SK-N-SH (cell line): ENCODE measurements around the gene OR2B3. TPM values are rescaled to one million over a fixed set of nuclear protein-coding genes. Genes with fewer than 3 reads are reported as not detected.

Source experiments
- CTCF ChIA-PET: fragments of 300-600, 350-600 bp; formaldehyde crosslinking; extraction: SDS; loops from one replicate; lab custom pipeline; 2021; lab: Yijun Ruan, JAX
- POLR2A ChIA-PET: fragments of 350-600 bp; sonication (Branson Sonifier 250); formaldehyde crosslinking; extraction: SDS; loops from one replicate; lab custom pipeline; 2020; ENCODE audit warnings: antibody characterized with exemption, inconsistent platforms; lab: Yijun Ruan, JAX
- DNase-seq: peaks from one replicate; pipeline ENCODE4 v3.0.0; 2012
- H2AFZ ChIP-seq: fragments of 200-600 bp; sonication (generic); 2 replicates; pipeline ENCODE4 v1.8.1; 2016; ENCODE audit warnings: antibody characterized with exemption, mild to moderate bottlenecking, low read depth
- H3F3A ChIP-seq: fragments of 200-600 bp; sonication (generic); replicated peaks from 2 replicates; pipeline ENCODE3; 2016; ENCODE audit warnings: antibody characterized with exemption, mild to moderate bottlenecking; ENCODE audit not compliant: insufficient read depth
- H3K27ac ChIP-seq, 2 experiments: fragments of 200-500 bp in 1 of 2; fragments of 200-600 bp in 1 of 2; sonication (Bioruptor generic) in 1 of 2; sonication (generic), shearing (Covaris generic) in 1 of 2; 2 replicates each; pipeline versions ENCODE4 v1.5.1 to v1.6.1; 2014 to 2016; ENCODE audit warnings: low read depth in 2 of 2, inconsistent platforms in 1 of 2, low read length in 1 of 2, mild to moderate bottlenecking in 1 of 2, mixed read lengths in 1 of 2
- H3K27me3 ChIP-seq: fragments of 200-600 bp; sonication (generic), shearing (Covaris generic); 2 replicates; pipeline ENCODE4 v1.6.1; 2016; ENCODE audit warnings: mixed run types; ENCODE audit not compliant: insufficient read depth
- H3K36me3 ChIP-seq, 2 experiments: fragments of 200-500 bp in 1 of 2; fragments of 200-600 bp in 1 of 2; sonication (Bioruptor generic) in 1 of 2; sonication (generic) in 1 of 2; replicated peaks in 1 of 2; 2 replicates each; pipeline versions ENCODE3 to v1.5.1; 2014 to 2016; ENCODE audit warnings: low read length in 1 of 2, mild to moderate bottlenecking in 1 of 2; ENCODE audit not compliant: insufficient read depth in 2 of 2, control insufficient read depth in 1 of 2
- H3K4me1 ChIP-seq, 2 experiments: fragments of 200-500 bp in 1 of 2; fragments of 200-600 bp in 1 of 2; sonication (Bioruptor generic) in 1 of 2; sonication (generic), shearing (Covaris generic) in 1 of 2; 2 replicates each; pipeline versions ENCODE4 v1.5.1 to v1.6.1; 2014 to 2016; ENCODE audit warnings: low read depth in 1 of 2, low read length in 1 of 2, mixed run types in 1 of 2; ENCODE audit not compliant: insufficient read depth in 2 of 2, control insufficient read depth in 1 of 2
- H3K4me2 ChIP-seq: fragments of 200-600 bp; sonication (generic), shearing (Covaris generic); 2 replicates; pipeline ENCODE4 v1.6.1; 2017; ENCODE audit warnings: mixed run types
- H3K4me3 ChIP-seq, 2 experiments: fragments of 200-500 bp in 1 of 2; fragments of 200-600 bp in 1 of 2; sonication (Bioruptor generic) in 1 of 2; sonication (generic), shearing (Covaris generic) in 1 of 2; 2 replicates each; pipeline versions ENCODE4 v1.5.1 to v1.8.1; 2014 to 2016; ENCODE audit warnings: low read depth in 2 of 2, inconsistent platforms in 1 of 2, low read length in 1 of 2, mild to moderate bottlenecking in 1 of 2, mixed read lengths in 1 of 2, moderate library complexity in 1 of 2
- H3K79me2 ChIP-seq: fragments of 200-600 bp; sonication (generic); 2 replicates; pipeline ENCODE4 v1.8.1; 2017; ENCODE audit warnings: mild to moderate bottlenecking; ENCODE audit not compliant: insufficient read depth
- H3K9ac ChIP-seq: fragments of 200-600 bp; sonication (generic); 2 replicates; pipeline ENCODE4 v1.6.1; 2017; ENCODE audit warnings: mixed run types
- H3K9me2 ChIP-seq: fragments of 200-600 bp; sonication (generic); 2 replicates; pipeline ENCODE4 v1.6.1; 2017; ENCODE audit warnings: mixed run types
- H3K9me3 ChIP-seq: fragments of 200-600 bp; sonication (generic); 2 replicates; pipeline ENCODE4 v1.6.1; 2017; ENCODE audit warnings: mixed run types, mild to moderate bottlenecking, moderate library complexity
- H4K20me1 ChIP-seq: fragments of 200-600 bp; sonication (generic); 2 replicates; pipeline ENCODE4 v1.6.1; 2017; ENCODE audit warnings: mild to moderate bottlenecking, mixed run types; ENCODE audit not compliant: insufficient read depth
- FOXJ3 ChIP-seq: sonication (generic); formaldehyde crosslinking; IDR thresholded peaks from 2 replicates; pipeline ENCODE4 v1.5.1; 2020; ENCODE audit warnings: mild to moderate bottlenecking, missing genetic modification reagents
- FOXM1 ChIP-seq: IDR thresholded peaks from 2 replicates; pipeline ENCODE4 v1.4.0; 2012; ENCODE audit warnings: low read depth, mild to moderate bottlenecking
- IRF3 ChIP-seq: fragments of 150-350 bp; IDR thresholded peaks from 2 replicates; pipeline ENCODE4 v1.6.1; 2016; ENCODE audit warnings: mild to moderate bottlenecking, low read depth, low read length
- JUND ChIP-seq: IDR thresholded peaks from 2 replicates; pipeline ENCODE4 v1.4.0; 2012
- MEF2A ChIP-seq: IDR thresholded peaks from 2 replicates; pipeline ENCODE4 v1.4.0; 2012; ENCODE audit warnings: low read depth, borderline replicate concordance
- MXI1 ChIP-seq: IDR thresholded peaks from 2 replicates; pipeline ENCODE4 v1.6.1; 2012; ENCODE audit warnings: mild to moderate bottlenecking, low read depth, low read length, improper control_type of control experiment
- POLR2AphosphoS5 ChIP-seq: IDR thresholded peaks from 2 replicates; pipeline ENCODE4 v1.6.1; 2012; ENCODE audit warnings: low read depth, low read length
- REST ChIP-seq: IDR thresholded peaks from 2 replicates; pipeline ENCODE4 v1.6.1; 2012; ENCODE audit warnings: mild to moderate bottlenecking, low read depth, low read length, moderate library complexity
- RFX5 ChIP-seq: IDR thresholded peaks from 2 replicates; pipeline ENCODE4 v1.6.1; 2012; ENCODE audit warnings: mild to moderate bottlenecking, improper control_type of control experiment, low read length
- RXRA ChIP-seq: IDR thresholded peaks from 2 replicates; pipeline ENCODE4 v1.4.0; 2012; ENCODE audit warnings: low read depth, mild to moderate bottlenecking, borderline replicate concordance
- TAF1 ChIP-seq: IDR thresholded peaks from 2 replicates; pipeline ENCODE4 v1.6.1; 2012; ENCODE audit warnings: low read depth, mild to moderate bottlenecking, low read length, moderate library complexity, borderline replicate concordance
- TCF12 ChIP-seq: IDR thresholded peaks from 2 replicates; pipeline ENCODE4 v1.4.0; 2012
- TEAD4 ChIP-seq: IDR thresholded peaks from 2 replicates; pipeline ENCODE4 v1.4.0; 2012; ENCODE audit warnings: mild to moderate bottlenecking, borderline replicate concordance; ENCODE audit not compliant: insufficient read depth
- USF1 ChIP-seq: IDR thresholded peaks from 2 replicates; pipeline ENCODE4 v1.4.0; 2012; ENCODE audit warnings: low read depth, borderline replicate concordance
- USF2 ChIP-seq: fragments of 150-350 bp; IDR thresholded peaks from 2 replicates; pipeline ENCODE4 v1.6.1; 2017; ENCODE audit warnings: antibody characterized with exemption, low read length, low read depth, borderline replicate concordance
- WGBS: methylation state at CpG from one replicate; pipeline ENCODE4 v1.1.6; 2017; ENCODE audit warnings: low lambda C conversion rate; 5-methylcytosine and 5-hydroxymethylcytosine counted together
- polyA plus RNA-seq, 3 experiments: library from polyadenylated mRNA; depleted of rRNA; stranded (reverse); fragments of >200 nt; gene quantifications; 2 replicates each; pipeline ENCODE4 v1.2.3, GENCODE V29; 2012
- TF ChIP-seq, protein P1 (sequence below): IDR thresholded peaks from 2 replicates; pipeline ENCODE4 v1.4.0; 2012; ENCODE audit warnings: low read depth, borderline replicate concordance

OR2B3 gene
- polyA plus RNA-seq, 1 of the 3 experiments (the other 2 are of a cell fraction) = not detected

GRCh38 chr6:29045075-29045474 lies 42.0 kb downstream of the OR2B3 start, which contains the start of gene OR2W1:
TSS of gene OR2W1 (minus strand) at chr6:29045175. CDS start at chr6:29045175, 0 bp downstream.
- H3F3A ChIP-seq = no peaks in the 10 kb centered on the region
- H3K4me2 ChIP-seq = no peak within 1 kb of the TSS
- 3% methylated on average over 1 of the region's 1 CpG for WGBS
- H3K4me3 ChIP-seq = no peak within 1 kb of the TSS
- H3K4me1 ChIP-seq = no peaks in the 10 kb centered on the region
- H4K20me1 ChIP-seq = no peaks in the 10 kb centered on the region
- no peaks in the 10 kb centered on the region for H3K9me2 ChIP-seq
- DNase-seq = no peak
- H3K27me3 ChIP-seq = no peaks in the 10 kb centered on the region
- H3K9me3 ChIP-seq = no peaks in the 10 kb centered on the region
- no peaks in the 10 kb centered on the region for H3K79me2 ChIP-seq
- H3K9ac ChIP-seq = no peak within 1 kb of the TSS
- H3K27ac ChIP-seq = no peak within 1 kb of the TSS
- ChIA-PET CTCF (no interaction called here), POLR2A (no interaction called here)
- no peak within 1 kb of the TSS for H2AFZ ChIP-seq
- no peaks in the 10 kb centered on the region for H3K36me3 ChIP-seq
- TF ChIP-seq MEF2A (no peak), TEAD4 (no peak), REST (no peak), USF1 (no peak), JUND (no peak), IRF3 (no peak), FOXM1 (no peak), FOXJ3 (CRISPR knock-in tag) (no peak), POLR2AphosphoS5 (no peak), MXI1 (no peak), RFX5 (no peak), USF2 (no peak), RXRA (no peak), TCF12 (no peak), TAF1 (no peak)
- TF ChIP-seq, protein P1, sequence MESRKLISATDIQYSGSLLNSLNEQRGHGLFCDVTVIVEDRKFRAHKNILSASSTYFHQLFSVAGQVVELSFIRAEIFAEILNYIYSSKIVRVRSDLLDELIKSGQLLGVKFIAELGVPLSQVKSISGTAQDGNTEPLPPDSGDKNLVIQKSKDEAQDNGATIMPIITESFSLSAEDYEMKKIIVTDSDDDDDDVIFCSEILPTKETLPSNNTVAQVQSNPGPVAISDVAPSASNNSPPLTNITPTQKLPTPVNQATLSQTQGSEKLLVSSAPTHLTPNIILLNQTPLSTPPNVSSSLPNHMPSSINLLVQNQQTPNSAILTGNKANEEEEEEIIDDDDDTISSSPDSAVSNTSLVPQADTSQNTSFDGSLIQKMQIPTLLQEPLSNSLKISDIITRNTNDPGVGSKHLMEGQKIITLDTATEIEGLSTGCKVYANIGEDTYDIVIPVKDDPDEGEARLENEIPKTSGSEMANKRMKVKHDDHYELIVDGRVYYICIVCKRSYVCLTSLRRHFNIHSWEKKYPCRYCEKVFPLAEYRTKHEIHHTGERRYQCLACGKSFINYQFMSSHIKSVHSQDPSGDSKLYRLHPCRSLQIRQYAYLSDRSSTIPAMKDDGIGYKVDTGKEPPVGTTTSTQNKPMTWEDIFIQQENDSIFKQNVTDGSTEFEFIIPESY = no peak

Other genes with a start within 250 kb of the OR2B3 start
- 43.8 and 67.4 TPM in 2 replicates for gene TRIM27, start 163.3 kb downstream of the OR2B3 start, polyA plus RNA-seq (2012; rRNA removed)
- gene ZNF311, start 82.0 kb downstream of the OR2B3 start, polyA plus RNA-seq (2012; rRNA removed) = 0.16 and 0.21 TPM in 2 replicates
- not detected in 2 replicates for gene OR2W1, start 42.1 kb downstream of the OR2B3 start, polyA plus RNA-seq (2012; rRNA removed)
- gene OR2J1, start 12.2 kb upstream of the OR2B3 start, polyA plus RNA-seq (2012; rRNA removed) = not detected in 2 replicates
- not detected in 2 replicates for gene OR2J3, start 20.7 kb upstream of the OR2B3 start, polyA plus RNA-seq (2012; rRNA removed)
- not detected in 2 replicates for gene OR2J2, start 83.6 kb upstream of the OR2B3 start, polyA plus RNA-seq (2012; rRNA removed)
- gene OR14J1, start 214.4 kb upstream of the OR2B3 start, polyA plus RNA-seq (2012; rRNA removed) = not detected in 2 replicates